Measurements from ENCODE around the gene NOSIP.
A peak's percentile ranks its signal among the peaks of the same experiment; 100 is the strongest.

The NOSIP gene

GRCh38 chr19:49567861-49568441 is 12.4 kb downstream of the NOSIP start:
- Mint-ChIP-seq H3K36me3 (ENCODE audit: low read depth) (peaks cover 19% of the 10 kb centered on the region), H3K27me3 (no peaks in the 10 kb centered on the region), H3K9me3 (no peaks in the 10 kb centered on the region), H3K4me3 (peak overlapping the region; percentile 24), H3K4me1 (ENCODE audit: low read depth) (peaks cover 69% of the 10 kb centered on the region), H3K27ac (peak overlapping the region; percentile 81)

DNA sequence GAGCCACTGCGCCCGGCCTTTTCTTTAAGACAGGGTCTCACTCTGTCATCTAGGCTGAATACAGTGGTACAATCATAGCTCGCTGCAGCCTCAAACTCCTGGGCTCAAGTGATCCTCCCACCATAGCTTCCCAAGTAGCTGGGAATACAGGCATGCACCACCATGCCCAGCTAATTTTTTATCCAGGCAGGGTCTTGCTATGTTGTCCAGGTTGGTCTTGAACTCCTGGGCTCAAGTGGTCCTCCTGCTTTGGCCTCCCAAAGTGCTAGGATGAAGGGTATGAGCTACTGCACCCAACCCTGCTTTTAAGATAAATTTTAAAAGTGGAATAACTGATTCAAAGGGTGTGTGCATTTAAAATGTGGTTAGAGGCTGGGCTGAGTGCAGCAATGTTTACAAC is 14.1 kb downstream of the NOSIP start:
- Mint-ChIP-seq H3K4me3 (no peak overlapping the region), H3K4me1 (ENCODE audit: low read depth) (peaks cover 84% of the 10 kb centered on the region), H3K9me3 (no peaks in the 10 kb centered on the region), H3K27me3 (no peaks in the 10 kb centered on the region), H3K36me3 (ENCODE audit: low read depth) (peaks cover 23% of the 10 kb centered on the region), H3K27ac (peak overlapping the region; percentile 26)

DNA sequence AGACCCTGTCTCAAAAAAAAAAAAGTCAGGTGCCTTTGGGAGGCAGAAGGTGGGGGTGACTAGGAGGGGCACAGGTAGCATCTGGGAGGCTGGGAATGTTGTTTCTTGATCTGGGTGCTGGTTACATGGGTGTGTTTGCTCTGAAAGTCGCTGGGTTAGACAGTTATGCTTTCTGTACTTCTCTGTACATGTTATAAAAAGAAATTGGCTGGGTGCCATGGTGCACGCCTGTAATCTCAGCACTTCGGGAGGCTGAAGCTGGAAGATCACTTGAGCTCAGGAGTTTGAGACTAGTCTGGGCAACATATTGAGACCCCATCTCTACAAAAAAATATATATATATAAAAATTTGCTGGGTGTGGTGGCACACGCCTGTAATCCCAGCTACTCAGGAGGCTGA is 15.1 kb downstream of the NOSIP start:
- H3K4me1 Mint-ChIP-seq (ENCODE audit: low read depth) = peaks cover 88% of the 10 kb centered on the region
- H3K9me3 Mint-ChIP-seq = no peaks in the 10 kb centered on the region
- H3K4me3 Mint-ChIP-seq = no peak overlapping the region
- H3K27me3 Mint-ChIP-seq = no peaks in the 10 kb centered on the region
- peak overlapping the region; percentile 73 for H3K27ac Mint-ChIP-seq
- H3K36me3 Mint-ChIP-seq (ENCODE audit: low read depth) = peaks cover 23% of the 10 kb centered on the region

- Mint-ChIP-seq H3K36me3 (ENCODE audit: low read depth) (peaks cover 29% of the 10 kb centered on the region), H3K27ac (peak overlapping the region; percentile 73), H3K9me3 (no peaks in the 10 kb centered on the region), H3K4me1 (ENCODE audit: low read depth) (peaks cover 88% of the 10 kb centered on the region), H3K4me3 (no peak overlapping the region), H3K27me3 (no peaks in the 10 kb centered on the region)
Measured at GRCh38 chr19:49564616-49565045, 15.7 kb downstream of the NOSIP start.

DNA sequence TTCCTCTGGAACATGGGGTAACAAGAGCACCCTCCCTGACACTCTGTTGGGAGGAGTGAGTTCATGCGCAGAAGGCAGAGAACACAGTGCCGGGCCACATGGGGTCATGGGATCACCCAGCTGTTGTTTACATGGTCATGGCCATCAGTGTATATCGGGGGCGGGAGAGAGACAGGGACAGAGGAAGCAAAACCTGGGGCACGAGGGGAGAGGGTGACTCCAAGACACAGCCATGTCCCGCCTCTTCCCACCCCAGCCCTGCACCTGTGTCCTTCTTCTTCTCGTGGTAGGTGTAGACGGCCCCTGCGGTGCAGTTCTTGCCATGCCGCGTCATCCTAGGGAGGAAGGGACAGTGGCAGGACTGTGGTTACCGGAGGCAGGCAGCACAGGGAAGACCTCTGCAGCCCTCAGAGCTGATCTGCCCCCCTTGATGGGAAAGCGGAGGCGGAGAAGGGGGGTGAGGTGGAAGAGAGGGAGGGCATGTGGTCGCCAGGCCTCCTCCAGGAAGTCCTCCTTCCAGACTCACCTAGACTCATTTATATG is 19.9 kb downstream of the NOSIP start:
- peak overlapping the region; percentile 73 for H3K4me3 Mint-ChIP-seq
- peak overlapping the region; percentile 94 for H3K27ac Mint-ChIP-seq
- H3K36me3 Mint-ChIP-seq (ENCODE audit: low read depth) = peaks cover 51% of the 10 kb centered on the region
- peaks cover 78% of the 10 kb centered on the region for H3K4me1 Mint-ChIP-seq (ENCODE audit: low read depth)
- H3K27me3 Mint-ChIP-seq = no peaks in the 10 kb centered on the region
- no peaks in the 10 kb centered on the region for H3K9me3 Mint-ChIP-seq

DNA sequence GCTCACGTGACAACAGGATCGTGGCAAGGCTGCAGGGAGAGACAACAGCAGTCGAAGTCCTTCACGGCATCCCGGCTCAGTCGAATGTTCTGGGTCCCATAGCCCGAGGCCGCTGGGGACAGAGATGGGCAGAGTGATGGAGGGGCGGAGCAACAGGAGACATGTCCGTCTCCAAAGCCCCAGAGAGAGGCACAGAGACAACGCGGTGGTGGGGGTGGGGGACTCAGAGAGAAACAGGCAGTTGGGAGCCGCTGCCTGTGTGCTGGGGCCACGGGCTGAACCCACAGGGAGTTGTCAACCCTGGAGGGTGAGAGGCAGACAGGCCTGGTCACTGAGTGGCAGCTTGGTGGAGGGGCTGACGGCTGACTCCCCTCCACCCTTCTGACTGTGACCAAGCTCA is 20.4 kb downstream of the NOSIP start:
- Mint-ChIP-seq H3K9me3 (no peaks in the 10 kb centered on the region), H3K36me3 (ENCODE audit: low read depth) (peaks cover 48% of the 10 kb centered on the region), H3K27ac (peak overlapping the region; percentile 94), H3K4me3 (peak overlapping the region; percentile 73), H3K4me1 (ENCODE audit: low read depth) (peaks cover 78% of the 10 kb centered on the region), H3K27me3 (no peaks in the 10 kb centered on the region)

- peak overlapping the region; percentile 73 for H3K4me3 Mint-ChIP-seq
- peak overlapping the region; percentile 94 for H3K27ac Mint-ChIP-seq
- no peaks in the 10 kb centered on the region for H3K27me3 Mint-ChIP-seq
- no peaks in the 10 kb centered on the region for H3K9me3 Mint-ChIP-seq
- H3K36me3 Mint-ChIP-seq (ENCODE audit: low read depth) = peaks cover 48% of the 10 kb centered on the region
- H3K4me1 Mint-ChIP-seq (ENCODE audit: low read depth) = peaks cover 78% of the 10 kb centered on the region
Measured at GRCh38 chr19:49559443-49559842, 20.9 kb downstream of the NOSIP start.

GRCh38 chr19:49558591-49558990 is 21.8 kb downstream of the NOSIP start:
- Mint-ChIP-seq H3K9me3 (no peaks in the 10 kb centered on the region), H3K27me3 (no peaks in the 10 kb centered on the region), H3K36me3 (ENCODE audit: low read depth) (peaks cover 42% of the 10 kb centered on the region), H3K4me3 (peak overlapping the region; percentile 73), H3K4me1 (ENCODE audit: low read depth) (peaks cover 78% of the 10 kb centered on the region), H3K27ac (peak overlapping the region; percentile 94)

GRCh38 chr19:49557641-49558325 is 22.6 kb downstream of the NOSIP start:
- peak overlapping the region; percentile 78 for H3K4me3 Mint-ChIP-seq
- peaks cover 41% of the 10 kb centered on the region for H3K36me3 Mint-ChIP-seq (ENCODE audit: low read depth)
- H3K9me3 Mint-ChIP-seq = no peaks in the 10 kb centered on the region
- H3K4me1 Mint-ChIP-seq (ENCODE audit: low read depth) = peaks cover 81% of the 10 kb centered on the region
- peak overlapping the region; percentile 90 for H3K27ac Mint-ChIP-seq
- H3K27me3 Mint-ChIP-seq = no peaks in the 10 kb centered on the region

DNA sequence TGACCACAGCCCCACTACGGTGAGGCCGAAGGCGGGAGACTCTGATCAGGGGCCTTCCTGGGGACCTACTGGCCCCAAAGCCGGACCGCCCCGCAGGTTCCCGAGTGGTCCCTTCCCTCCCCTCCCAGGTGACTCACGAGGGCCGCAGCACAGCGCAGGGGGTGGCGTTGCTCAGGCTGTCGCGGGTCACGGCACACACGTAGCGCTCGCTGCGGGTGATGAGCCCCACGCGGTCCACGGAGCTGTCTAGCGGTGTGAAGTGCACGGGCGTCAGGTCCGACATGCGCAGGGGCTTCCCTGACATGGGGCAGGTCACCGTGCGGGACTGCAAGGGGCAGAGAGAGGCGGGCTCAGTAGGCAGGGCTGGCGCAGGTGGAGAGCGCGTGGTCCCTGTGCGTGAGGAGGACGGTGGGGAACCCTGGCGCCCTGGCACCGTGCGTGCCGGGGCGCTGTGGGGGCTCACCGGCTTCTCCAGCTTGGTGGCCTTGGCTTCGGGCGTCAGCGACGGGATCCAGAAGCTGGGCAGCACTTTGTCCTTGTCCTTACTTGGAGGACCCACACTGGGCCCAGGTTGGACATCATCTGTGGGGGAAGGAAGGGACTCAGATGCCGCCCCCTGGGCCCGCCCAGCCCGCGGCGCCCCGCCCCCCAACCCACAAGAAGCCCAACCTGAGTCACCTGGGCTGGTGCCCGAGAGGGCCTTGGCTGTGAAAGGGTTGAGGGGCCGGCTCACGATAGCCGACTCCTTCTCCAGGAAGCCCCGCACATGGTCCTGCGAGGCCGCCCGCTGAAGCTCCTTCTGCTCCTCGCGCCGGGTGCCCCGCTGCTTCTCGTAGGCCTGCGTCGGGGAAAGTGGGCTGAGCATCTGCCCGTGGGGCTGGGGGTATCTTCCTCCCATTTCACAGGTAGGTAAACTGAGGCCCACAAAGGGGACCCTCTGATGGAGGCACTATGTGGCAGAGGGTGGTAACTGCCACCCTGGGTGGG is 23.7 kb downstream of the NOSIP start:
- Mint-ChIP-seq H3K9me3 (no peaks in the 10 kb centered on the region), H3K27ac (peak overlapping the region; percentile 90), H3K4me3 (peak overlapping the region; percentile 78), H3K4me1 (ENCODE audit: low read depth) (peaks cover 81% of the 10 kb centered on the region), H3K36me3 (ENCODE audit: low read depth) (peaks cover 39% of the 10 kb centered on the region), H3K27me3 (no peaks in the 10 kb centered on the region)

- H3K27ac Mint-ChIP-seq = peak overlapping the region; percentile 98
- H3K4me3 Mint-ChIP-seq = peak overlapping the region; percentile 55
- peaks cover 38% of the 10 kb centered on the region for H3K36me3 Mint-ChIP-seq (ENCODE audit: low read depth)
Measured at GRCh38 chr19:49555600-49556411, 24.6 kb downstream of the NOSIP start.

DNA sequence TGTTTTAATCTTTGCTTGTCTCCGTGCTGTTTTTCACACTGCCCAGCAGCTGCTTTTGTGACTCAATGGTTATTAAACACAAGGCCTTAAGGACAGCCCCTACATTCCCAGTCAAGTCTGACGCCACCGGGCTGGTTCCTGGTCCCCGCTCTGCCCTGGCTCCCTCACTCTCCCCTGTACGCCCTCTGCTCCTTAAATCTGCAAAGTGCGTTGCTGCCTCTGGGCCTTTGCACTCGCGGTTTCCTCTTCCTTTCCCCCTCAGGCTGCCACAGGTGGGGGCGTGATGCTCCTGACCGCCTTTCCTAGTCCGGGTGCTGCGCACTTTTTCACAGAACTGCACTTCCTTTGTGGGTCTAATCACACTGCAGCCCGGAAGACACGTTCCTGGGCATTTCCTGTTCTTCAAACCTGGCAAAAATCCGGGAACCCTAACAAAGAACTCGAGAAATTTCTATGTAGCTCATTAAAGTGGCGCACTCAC is 25.6 kb downstream of the NOSIP start:
- Mint-ChIP-seq H3K9me3 (no peaks in the 10 kb centered on the region), H3K4me1 (ENCODE audit: low read depth) (peaks cover 65% of the 10 kb centered on the region), H3K27me3 (no peaks in the 10 kb centered on the region), H3K36me3 (ENCODE audit: low read depth) (peaks cover 33% of the 10 kb centered on the region), H3K27ac (peak overlapping the region; percentile 98), H3K4me3 (peak overlapping the region; percentile 46)

More at GRCh38 chr19:49555600-49556411, 24.6 kb downstream of the NOSIP start:
- H3K27me3 Mint-ChIP-seq = no peaks in the 10 kb centered on the region
- no peaks in the 10 kb centered on the region for H3K9me3 Mint-ChIP-seq
- peaks cover 76% of the 10 kb centered on the region for H3K4me1 Mint-ChIP-seq (ENCODE audit: low read depth)

DNA sequence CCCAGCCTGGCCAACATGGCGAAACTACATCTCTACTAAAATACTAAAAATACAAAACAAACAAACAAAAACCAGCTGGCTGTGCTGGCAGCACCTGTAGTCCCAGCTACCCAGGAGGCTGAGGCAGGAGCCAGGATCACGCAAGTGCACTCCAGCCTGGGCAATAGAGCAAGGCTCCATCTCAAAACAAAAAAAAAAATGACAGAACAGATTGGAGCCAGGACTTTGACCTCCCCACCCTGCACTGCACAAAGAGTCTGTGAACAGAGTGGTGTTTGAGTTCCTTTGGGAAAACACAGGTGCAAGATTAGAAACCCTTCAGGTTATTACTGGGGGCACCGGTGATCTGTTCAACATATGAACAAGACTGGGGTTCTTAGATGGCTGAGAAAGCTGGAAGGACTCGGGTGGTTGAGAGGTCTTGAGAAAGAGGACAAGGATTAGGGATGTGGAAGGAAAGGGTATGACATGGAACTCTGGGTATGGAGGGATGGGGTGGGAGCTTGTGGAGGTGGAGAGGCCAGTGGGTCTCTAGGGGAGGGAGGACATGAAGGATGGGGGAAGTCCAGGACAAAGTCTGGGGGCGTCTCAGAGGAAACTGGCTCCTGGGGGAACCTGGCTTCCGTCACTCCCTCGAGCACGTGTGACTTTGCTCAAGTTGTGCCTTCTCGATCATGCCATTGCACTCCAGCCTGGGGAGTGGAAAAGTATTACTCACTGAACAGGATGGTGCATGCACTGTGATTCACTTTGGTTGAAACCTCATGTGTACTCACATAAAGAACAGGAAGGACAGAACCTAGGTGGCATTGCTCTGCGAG is 26.7 kb downstream of the NOSIP start:
- Mint-ChIP-seq H3K27ac (peak overlapping the region; percentile 98), H3K4me1 (ENCODE audit: low read depth) (peaks cover 65% of the 10 kb centered on the region), H3K4me3 (peak overlapping the region; percentile 51), H3K36me3 (ENCODE audit: low read depth) (peaks cover 22% of the 10 kb centered on the region), H3K9me3 (no peaks in the 10 kb centered on the region), H3K27me3 (no peaks in the 10 kb centered on the region)

Data from stimulated activated naive CD8-positive, alpha-beta T cell treated with anti-CD3 and anti-CD28 coated beads, Interleukin-15, Interleukin-2, amounts not matched to agents 100 ng/mL and 50 ng/mL, for 24 hours (primary cell).